ENCODE measurements around the gene BAZ1A.

BAZ1A gene, protein sequence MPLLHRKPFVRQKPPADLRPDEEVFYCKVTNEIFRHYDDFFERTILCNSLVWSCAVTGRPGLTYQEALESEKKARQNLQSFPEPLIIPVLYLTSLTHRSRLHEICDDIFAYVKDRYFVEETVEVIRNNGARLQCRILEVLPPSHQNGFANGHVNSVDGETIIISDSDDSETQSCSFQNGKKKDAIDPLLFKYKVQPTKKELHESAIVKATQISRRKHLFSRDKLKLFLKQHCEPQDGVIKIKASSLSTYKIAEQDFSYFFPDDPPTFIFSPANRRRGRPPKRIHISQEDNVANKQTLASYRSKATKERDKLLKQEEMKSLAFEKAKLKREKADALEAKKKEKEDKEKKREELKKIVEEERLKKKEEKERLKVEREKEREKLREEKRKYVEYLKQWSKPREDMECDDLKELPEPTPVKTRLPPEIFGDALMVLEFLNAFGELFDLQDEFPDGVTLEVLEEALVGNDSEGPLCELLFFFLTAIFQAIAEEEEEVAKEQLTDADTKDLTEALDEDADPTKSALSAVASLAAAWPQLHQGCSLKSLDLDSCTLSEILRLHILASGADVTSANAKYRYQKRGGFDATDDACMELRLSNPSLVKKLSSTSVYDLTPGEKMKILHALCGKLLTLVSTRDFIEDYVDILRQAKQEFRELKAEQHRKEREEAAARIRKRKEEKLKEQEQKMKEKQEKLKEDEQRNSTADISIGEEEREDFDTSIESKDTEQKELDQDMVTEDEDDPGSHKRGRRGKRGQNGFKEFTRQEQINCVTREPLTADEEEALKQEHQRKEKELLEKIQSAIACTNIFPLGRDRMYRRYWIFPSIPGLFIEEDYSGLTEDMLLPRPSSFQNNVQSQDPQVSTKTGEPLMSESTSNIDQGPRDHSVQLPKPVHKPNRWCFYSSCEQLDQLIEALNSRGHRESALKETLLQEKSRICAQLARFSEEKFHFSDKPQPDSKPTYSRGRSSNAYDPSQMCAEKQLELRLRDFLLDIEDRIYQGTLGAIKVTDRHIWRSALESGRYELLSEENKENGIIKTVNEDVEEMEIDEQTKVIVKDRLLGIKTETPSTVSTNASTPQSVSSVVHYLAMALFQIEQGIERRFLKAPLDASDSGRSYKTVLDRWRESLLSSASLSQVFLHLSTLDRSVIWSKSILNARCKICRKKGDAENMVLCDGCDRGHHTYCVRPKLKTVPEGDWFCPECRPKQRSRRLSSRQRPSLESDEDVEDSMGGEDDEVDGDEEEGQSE (N-terminal part only)

DNA sequence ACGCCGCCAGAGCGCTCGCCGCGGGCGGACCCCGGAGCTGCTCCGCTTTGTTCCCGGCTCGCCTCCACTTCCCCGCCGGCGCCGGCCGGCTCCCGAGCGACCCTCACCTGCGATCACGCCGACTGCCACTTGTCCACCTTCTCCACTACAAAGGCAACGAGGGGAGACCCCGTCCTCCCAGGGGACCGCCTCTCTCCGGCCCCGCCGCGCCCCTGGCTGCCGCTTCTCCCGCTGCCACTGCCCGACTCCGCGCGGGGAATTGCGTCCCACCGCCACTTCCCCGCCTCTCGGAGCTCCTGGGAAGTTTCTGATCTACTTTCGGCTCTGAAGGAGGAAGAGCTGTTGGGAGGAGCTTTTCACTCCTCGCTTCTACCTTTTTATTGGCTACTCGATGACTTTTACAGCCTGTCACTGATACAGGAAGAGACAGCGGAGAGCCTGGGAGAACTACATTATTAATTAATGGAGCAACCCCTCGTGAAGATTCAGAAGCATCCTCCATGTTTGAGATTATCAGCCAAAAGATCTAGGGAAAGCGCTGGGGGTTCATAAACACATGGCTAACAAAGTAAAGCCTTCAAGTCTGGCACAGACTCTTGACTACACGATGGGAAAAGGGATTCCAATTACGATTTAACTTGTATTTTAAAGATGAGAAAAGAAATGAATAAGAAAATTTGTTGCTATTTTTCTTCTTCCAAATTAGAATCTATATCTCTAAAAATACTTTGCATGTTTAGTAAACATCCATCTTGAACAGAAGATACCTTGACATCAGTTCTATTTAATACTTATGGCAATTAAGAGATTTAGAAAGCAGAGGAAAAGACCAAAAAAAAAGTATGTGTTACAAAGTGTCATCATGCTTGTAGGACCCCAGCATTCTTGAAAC, at the start of gene BAZ1A:
Gene BAZ1A (minus strand): TSS at position 330 of the 892 bp plus-strand sequence. CDS start 756 bp downstream, outside the sequence.
- DNase-seq (ENCODE audit: low spot score): peak; percentile 67

DNA sequence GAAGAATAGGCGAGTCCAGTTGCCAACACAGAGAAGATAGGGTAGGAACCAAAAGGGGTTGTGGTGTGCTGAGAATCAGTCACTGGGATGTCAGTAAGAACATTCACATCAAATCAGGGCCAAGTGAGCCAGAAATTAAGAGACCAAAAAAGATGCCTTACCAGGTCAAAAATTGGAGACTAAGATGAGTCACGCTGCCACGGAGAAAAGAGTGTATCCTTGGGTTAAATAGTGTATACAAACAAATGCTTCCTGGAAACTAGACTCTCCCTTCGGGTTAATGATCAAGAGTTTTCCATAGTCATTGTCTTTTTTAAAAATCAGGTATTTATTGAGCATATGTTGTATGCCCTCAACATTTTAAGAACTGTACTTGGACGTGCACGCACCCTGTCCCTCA, 45.2 kb upstream of the BAZ1A start:
- DNase-seq (ENCODE audit: low spot score): no peak

GRCh38 chr14:34913619-34914018, 38.5 kb upstream of the BAZ1A start:
- DNase-seq (ENCODE audit: low spot score): no peak

GRCh38 chr14:34912966-34913365, 37.8 kb upstream of the BAZ1A start:
- DNase-seq (ENCODE audit: low spot score): no peak

DNA sequence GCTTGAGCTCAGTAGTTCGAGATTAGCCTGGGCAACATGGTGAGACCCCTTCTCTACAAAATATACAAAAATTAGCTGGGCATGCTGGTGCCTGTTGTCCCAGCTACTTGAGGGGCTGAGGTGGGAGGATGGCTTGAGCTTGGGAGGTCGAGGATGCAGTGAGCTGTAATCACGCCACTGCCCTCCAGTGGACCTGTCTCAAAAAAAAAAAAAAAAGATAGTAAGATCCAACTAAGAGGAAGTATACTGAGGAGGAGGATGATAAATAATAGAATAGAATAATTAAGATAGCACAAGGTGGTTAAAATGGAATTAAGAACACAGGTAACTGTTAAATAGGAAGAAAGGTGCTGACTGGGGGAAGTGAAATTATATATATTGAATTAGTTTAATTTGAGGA, 37.0 kb upstream of the BAZ1A start:
- DNase-seq (ENCODE audit: low spot score): no peak

DNA sequence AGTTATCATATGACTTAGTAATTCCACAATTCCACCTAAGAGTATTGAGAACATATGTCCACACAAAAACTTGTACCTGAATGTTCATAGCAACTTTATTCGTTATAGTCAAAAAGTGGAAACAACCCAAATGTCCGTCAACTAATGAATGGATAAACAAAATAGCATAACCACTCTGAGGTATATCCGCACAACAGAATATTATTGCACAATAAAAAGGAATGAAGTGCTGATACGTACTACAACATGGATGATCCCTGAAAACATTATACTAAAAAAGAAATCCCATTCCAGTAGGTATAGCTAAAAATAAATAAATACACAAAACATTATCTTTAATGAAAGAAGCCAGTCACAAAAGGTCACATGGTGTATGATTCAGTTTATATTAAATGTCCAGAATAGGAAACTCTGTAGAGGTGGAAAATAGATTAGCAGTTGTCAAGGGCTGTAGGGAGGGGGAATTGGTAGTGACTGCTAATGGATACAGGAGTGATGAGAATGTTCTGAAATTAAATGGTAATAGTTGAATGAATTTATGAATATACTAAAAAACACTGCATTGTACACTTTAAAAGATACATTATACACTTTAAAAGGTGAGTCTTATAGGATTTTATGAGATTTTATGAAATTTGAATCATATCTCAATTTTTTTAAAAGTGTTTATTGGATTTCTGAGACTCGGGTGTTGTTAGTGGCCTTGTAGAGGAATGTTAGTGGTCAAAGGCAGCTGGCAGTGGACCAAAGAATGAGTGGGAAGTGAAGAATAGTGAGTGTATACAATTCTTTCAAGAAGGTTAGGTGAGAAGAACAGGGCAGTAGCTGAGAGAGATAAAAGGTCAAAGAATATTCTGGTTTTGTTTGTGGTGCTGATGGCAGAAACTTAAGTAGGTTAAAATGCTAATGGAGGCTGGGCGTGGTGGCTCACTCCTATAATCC, 36.3 kb upstream of the BAZ1A start:
- DNase-seq (ENCODE audit: low spot score): no peak

- DNase-seq (ENCODE audit: low spot score): no peak
These were observed 31.1 kb upstream of the BAZ1A start for GRCh38 chr14:34906287-34906686.

DNA sequence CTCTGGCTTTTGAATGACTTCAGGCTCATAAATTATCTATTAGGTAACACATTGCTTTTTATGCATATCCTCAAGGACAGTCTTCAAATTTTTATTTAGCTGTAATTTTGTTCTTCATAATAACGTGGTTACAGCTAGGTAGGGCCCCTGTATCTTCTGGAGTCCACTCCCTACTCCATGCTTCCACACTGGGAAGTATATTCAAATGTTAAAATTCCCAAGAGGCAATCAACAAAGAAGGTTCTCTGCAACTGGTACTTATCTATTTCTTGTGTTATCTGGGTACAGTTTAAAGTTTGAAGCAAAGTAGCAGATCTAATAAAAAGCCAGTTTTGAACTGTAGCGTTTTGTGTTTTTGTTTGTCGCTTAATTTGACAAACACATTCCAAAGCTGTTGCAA, 20.1 kb upstream of the BAZ1A start:
- no peak for DNase-seq (ENCODE audit: low spot score)

DNA sequence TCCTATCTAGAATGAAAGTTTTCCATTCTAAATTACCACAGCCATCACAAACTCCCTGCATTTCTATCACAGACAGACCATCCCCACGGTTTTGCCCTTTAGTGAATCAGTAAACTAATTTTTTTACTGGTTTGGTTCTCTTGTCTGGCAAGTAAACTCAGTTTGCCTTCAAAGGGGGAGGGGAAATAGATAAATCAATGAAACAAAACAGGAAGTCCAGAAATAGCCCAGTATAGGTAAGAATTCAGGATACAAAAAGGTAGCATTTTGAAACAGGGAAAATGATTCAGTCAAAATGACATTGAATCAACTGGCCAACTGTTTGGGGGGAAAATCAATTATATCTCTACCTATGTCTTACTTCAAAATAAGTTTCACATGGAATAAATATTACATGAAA, 15.8 kb upstream of the BAZ1A start:
- DNase-seq (ENCODE audit: low spot score): no peak

DNA sequence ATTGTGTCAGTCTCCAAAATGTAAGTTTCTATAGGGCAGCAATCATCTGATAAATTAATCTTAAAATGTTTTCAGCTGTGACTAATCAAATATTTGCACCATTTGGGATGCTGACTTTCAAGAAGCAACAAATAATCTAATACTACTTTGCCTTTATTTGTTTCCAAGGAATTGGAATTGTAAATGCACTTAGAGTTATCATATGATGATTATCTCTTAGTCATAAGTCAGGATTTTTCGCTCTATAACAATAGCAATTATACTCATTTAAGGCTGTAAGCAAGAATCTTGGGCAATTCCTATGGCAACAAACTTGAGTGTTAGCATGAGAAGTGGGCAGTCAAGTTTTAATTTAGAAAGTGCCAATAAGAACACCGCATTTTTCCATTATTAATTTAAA, 13.0 kb upstream of the BAZ1A start:
- DNase-seq (ENCODE audit: low spot score): no peak

DNA sequence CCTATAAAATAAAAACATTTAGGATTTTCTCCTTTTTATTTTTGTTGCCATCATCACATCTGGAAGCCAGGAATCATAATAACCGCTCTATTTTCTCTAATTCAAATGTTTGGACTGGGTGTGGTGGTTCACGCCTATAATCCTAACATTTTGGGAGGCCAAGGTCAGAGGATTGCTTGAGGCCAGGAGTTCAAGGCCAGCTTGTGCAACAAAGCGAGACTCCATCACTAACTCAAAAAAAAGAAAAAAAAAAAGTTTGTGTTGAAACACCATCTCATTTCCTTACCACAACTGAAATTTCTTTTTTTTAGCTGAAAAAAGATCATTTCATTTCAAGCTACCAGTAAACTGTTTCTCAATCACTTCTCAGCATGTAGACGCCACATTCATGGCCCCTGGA, 8.8 kb upstream of the BAZ1A start:
- no peak for DNase-seq (ENCODE audit: low spot score)

GRCh38 chr14:34874386-34875030, 652 bp downstream of the BAZ1A start:
- peak; percentile 22 for DNase-seq (ENCODE audit: low spot score)

GRCh38 chr14:34873589-34874385, 1.4 kb downstream of the BAZ1A start:
- peak; percentile 39 for DNase-seq (ENCODE audit: low spot score)

- no peak for DNase-seq (ENCODE audit: low spot score)
These were observed 2.2 kb downstream of the BAZ1A start for GRCh38 chr14:34872822-34873588.

- no peak for DNase-seq (ENCODE audit: low spot score)
These were observed 8.0 kb downstream of the BAZ1A start for GRCh38 chr14:34867199-34867598.

DNA sequence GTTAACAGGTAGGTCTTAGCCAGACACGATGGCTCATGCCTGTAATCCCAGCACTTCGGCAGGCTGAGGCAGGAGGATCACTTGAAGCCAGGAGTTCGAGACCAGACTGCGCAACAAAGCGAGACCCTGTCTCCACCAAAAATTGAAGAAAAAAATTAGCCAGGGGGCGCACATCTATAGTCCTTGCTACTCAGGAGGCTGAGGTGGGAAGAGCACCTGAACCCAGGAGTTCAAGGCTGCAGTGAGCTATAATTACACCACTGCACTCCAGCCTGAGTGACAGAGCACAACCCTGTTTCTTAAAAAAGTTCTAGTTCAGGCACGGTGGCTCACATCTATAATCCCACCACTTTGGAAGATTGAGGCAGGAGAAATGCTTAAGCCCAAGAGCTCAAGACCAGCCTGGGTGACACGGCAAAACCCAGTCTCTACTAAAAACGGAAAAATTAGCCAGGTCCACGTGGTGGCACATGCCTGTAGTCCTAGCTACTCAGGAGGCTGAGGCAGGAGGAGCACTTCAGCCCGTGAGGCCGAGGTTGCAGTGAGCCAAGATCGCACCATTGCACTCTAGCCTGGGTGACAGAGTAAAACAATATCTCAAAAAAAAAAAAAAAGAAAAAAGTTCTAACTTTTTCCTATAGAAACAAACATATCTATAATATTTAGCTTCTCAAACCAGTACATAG, 9.1 kb downstream of the BAZ1A start:
- DNase-seq (ENCODE audit: low spot score): no peak

- DNase-seq (ENCODE audit: low spot score): no peak
These were observed 11.3 kb downstream of the BAZ1A start for GRCh38 chr14:34863844-34864243.
